A673 (cell line): ENCODE results near the gene RAP1GAP. TPM values are rescaled to one million over a fixed set of nuclear protein-coding genes. Genes with fewer than 3 reads are reported as not detected.

Source experiments
- BruUV-seq: library from RNA; stranded (reverse); fragments of 400-500 nt; replicated peaks from 2 replicates; lab custom pipeline; 2021; lab: Mats Ljungman, UMichigan
- CTCF ChIA-PET: fragments of 300-600 bp; sonication (Branson Sonifier 250); formaldehyde crosslinking; loops from one replicate; lab custom pipeline; 2022; ENCODE audit warnings: antibody characterized with exemption; lab: Charles Lee
- POLR2A ChIA-PET: fragments of 300-600 bp; sonication (Branson Sonifier 250); formaldehyde crosslinking; loops from one replicate; lab custom pipeline; 2022; ENCODE audit warnings: antibody characterized with exemption; ENCODE audit not compliant: low non-redundant PET; lab: Charles Lee
- DNase-seq: peaks from one replicate; pipeline ENCODE4 v3.0.0-alpha.2; 2015; ENCODE audit warnings: low spot score
- H3K27ac ChIP-seq: fragments of 200-600 bp; sonication (generic); 2 replicates; pipeline ENCODE4 v1.5.1; 2016; ENCODE audit warnings: mixed run types, low read depth, mild to moderate bottlenecking, mixed read lengths, antibody characterized with exemption, low read length; ENCODE audit not compliant: poor library complexity, severe bottlenecking
- H3K27me3 ChIP-seq: fragments of 200-600 bp; sonication (generic); replicated peaks from 2 replicates; pipeline ENCODE4 v1.6.1; 2017; ENCODE audit warnings: mixed run types, low read depth, mild to moderate bottlenecking, mixed read lengths, antibody characterized with exemption, low read length; ENCODE audit not compliant: insufficient read depth, poor library complexity
- H3K36me3 ChIP-seq: fragments of 200-600 bp; sonication (generic); 2 replicates; pipeline ENCODE4 v1.6.1; 2016; ENCODE audit warnings: mixed run types, mild to moderate bottlenecking, mixed read lengths, antibody characterized with exemption, low read length; ENCODE audit not compliant: insufficient read depth, poor library complexity, severe bottlenecking
- H3K4me1 ChIP-seq: fragments of 200-600 bp; sonication (generic); 2 replicates; pipeline ENCODE4 v1.6.1; 2017; ENCODE audit warnings: mixed run types, mild to moderate bottlenecking, mixed read lengths, antibody characterized with exemption, low read length; ENCODE audit not compliant: insufficient read depth, poor library complexity, severe bottlenecking
- H3K4me3 ChIP-seq: fragments of 200-600 bp; sonication (generic); 2 replicates; pipeline ENCODE4 v1.5.1; 2016; ENCODE audit warnings: low read depth, mixed run types, mild to moderate bottlenecking, mixed read lengths, low read length; ENCODE audit not compliant: poor library complexity, severe bottlenecking
- H3K9me3 ChIP-seq: fragments of 200-600 bp; sonication (generic); 2 replicates; pipeline ENCODE4 v1.6.1; 2016; ENCODE audit warnings: mixed run types, low read depth, mild to moderate bottlenecking, mixed read lengths, antibody characterized with exemption, low read length; ENCODE audit not compliant: poor library complexity, severe bottlenecking
- EZH2 ChIP-seq: fragments of 200-600 bp; sonication (generic); IDR thresholded peaks from 2 replicates; pipeline ENCODE4 v1.6.1; 2017; ENCODE audit warnings: borderline replicate concordance, low read depth, mild to moderate bottlenecking, mixed read lengths, antibody characterized with exemption, low read length; ENCODE audit not compliant: poor library complexity, severe bottlenecking
- intact Hi-C: fragments of 100-400 bp; cut with micrococcal nuclease; formaldehyde crosslinking; loops from one replicate; pipeline ENCODE4 v1.10.0; 2022; ENCODE audit not compliant: unreplicated experiment
- total RNA-seq: library from RNA; stranded (reverse); gene quantifications from 2 replicates; pipeline ENCODE4 v1.2.3, GENCODE V29; 2021
- TF ChIP-seq, protein P1 (sequence below): fragments of 300-800, 200-600 bp; sonication (generic); conservative IDR thresholded peaks from 2 replicates; pipeline ENCODE4 v1.5.1; 2017; ENCODE audit warnings: low read depth, mild to moderate bottlenecking, antibody characterized with exemption, low read length, moderate library complexity, mixed read lengths

Gene RAP1GAP
- total RNA-seq, 1 experiment from 2014 or later: 37.7 TPM

DNA sequence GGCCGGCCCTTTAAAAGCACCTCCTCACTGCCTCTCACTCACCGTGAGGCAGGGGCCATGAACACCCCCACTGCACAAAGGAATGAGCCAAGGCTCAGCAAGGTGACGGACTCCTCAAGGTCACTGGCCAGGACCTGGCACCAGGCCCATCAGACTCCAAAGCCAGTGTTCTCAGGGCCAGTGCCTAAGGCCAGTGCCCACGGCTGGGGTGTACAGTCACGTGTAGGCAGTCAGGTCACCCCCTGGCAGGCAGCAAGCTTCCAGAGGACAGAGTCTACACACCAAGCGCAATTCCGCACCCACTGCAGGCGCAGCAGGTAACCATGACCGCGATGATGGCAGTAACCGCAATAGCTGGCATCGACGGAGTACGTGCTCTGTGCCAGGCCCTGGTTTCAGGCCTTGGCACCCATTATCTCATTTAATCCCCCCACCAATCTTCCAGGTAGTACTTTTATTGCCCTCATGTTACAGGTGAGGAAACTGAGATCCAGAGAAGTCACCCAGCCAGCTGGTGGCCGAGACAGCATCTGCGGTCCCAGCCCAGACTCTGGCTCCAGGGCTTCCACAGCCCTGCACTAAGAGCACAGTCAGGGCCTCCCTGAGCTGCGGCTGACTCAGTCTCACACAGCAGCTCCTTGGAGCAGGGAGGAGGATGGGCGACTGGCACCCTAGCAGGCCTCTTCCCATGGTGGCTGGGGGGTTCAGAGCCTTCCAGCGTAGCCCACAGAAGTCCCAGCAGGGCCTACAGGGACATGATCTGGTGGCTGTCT lies 27.0 kb downstream of the RAP1GAP start:
- Histone ChIP-seq H3K36me3 (no peaks in the 10 kb centered on the region), H3K4me1 (peaks cover 37% of the 10 kb centered on the region), H3K27me3 (no peaks in the 10 kb centered on the region), H3K4me3 (no peak overlapping the region), H3K9me3 (no peaks in the 10 kb centered on the region), H3K27ac (no peak overlapping the region)
- no peak for DNase-seq
- CTCF ChIA-PET: no interaction called here
- BruUV-seq: no TSS peak
- TF ChIP-seq EZH2: no peak
- TF ChIP-seq, protein P1, sequence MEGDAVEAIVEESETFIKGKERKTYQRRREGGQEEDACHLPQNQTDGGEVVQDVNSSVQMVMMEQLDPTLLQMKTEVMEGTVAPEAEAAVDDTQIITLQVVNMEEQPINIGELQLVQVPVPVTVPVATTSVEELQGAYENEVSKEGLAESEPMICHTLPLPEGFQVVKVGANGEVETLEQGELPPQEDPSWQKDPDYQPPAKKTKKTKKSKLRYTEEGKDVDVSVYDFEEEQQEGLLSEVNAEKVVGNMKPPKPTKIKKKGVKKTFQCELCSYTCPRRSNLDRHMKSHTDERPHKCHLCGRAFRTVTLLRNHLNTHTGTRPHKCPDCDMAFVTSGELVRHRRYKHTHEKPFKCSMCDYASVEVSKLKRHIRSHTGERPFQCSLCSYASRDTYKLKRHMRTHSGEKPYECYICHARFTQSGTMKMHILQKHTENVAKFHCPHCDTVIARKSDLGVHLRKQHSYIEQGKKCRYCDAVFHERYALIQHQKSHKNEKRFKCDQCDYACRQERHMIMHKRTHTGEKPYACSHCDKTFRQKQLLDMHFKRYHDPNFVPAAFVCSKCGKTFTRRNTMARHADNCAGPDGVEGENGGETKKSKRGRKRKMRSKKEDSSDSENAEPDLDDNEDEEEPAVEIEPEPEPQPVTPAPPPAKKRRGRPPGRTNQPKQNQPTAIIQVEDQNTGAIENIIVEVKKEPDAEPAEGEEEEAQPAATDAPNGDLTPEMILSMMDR: no peak
- POLR2A ChIA-PET: no interaction called here
- intact Hi-C loops: no loop called here

DNA sequence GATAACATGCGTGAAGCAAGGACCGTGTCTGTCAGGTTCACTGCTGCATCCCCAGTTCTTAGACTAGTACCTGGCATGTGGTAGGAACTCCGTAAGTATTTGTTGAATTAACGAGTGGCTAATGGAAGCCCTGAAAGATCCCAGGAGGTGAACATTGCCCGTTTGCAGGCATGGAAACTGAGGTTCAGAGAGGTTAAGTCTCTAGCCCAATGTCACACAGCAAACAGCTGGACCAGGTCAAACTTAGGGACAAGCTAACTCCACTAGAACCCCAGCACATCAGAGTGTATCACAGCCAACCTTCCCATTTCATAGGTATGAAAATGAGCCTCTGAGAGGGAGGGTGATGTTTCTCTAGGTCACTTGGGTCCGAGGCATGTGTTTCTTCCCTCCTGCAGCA lies 27.6 kb downstream of the RAP1GAP start:
- ChIA-PET POLR2A (no interaction called here), CTCF (no interaction called here)
- H3K36me3 ChIP-seq: no peaks in the 10 kb centered on the region
- intact Hi-C loops: no loop called here
- no peaks in the 10 kb centered on the region for H3K9me3 ChIP-seq
- no peak overlapping the region for H3K4me3 ChIP-seq
- TF ChIP-seq, protein P1: no peak
- TF ChIP-seq EZH2: no peak
- H3K4me1 ChIP-seq: peaks cover 33% of the 10 kb centered on the region
- no peak overlapping the region for H3K27ac ChIP-seq
- DNase-seq: no peak
- H3K27me3 ChIP-seq: no peaks in the 10 kb centered on the region
- no TSS peak for BruUV-seq

DNA sequence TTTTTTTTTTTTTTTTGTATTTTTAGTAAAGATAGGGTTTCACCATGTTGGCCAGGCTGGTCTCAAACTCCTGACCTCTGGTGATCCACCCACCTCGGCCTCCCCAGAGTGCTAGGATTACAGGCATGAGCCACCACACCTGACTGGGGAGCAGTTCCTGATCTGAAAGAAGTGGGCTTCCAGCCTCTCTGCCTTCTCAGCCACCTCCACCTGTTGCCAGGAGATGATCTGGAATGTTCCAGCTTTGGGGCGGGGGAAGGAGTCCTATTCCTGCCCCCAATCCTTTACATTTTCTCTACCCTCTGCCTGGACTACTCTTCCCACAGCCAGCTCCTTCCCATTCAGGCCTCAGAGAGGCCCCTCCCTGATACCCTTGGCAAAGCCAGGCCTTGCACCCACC lies 28.1 kb downstream of the RAP1GAP start:
- no peak for DNase-seq
- TF ChIP-seq, protein P1: no peak
- TF ChIP-seq EZH2: no peak
- no TSS peak for BruUV-seq
- Histone ChIP-seq H3K27me3 (no peaks in the 10 kb centered on the region), H3K27ac (no peak overlapping the region), H3K4me1 (peaks cover 28% of the 10 kb centered on the region), H3K9me3 (no peaks in the 10 kb centered on the region), H3K36me3 (peaks cover 2% of the 10 kb centered on the region), H3K4me3 (no peak overlapping the region)
- ChIA-PET POLR2A (no interaction called here), CTCF (no interaction called here)
- intact Hi-C loops: no loop called here
